NB4 (cell line): ENCODE data around the gene CLIP3.

Source experiments
- MYC ChIP-seq: IDR thresholded peaks from 2 replicates; pipeline ENCODE4 v1.6.1; 2011; ENCODE audit warnings: low read depth, low read length
- TF ChIP-seq, protein P1 (sequence below): IDR thresholded peaks from 2 replicates; pipeline ENCODE4 v1.6.1; 2011; ENCODE audit warnings: low read depth, low read length

DNA sequence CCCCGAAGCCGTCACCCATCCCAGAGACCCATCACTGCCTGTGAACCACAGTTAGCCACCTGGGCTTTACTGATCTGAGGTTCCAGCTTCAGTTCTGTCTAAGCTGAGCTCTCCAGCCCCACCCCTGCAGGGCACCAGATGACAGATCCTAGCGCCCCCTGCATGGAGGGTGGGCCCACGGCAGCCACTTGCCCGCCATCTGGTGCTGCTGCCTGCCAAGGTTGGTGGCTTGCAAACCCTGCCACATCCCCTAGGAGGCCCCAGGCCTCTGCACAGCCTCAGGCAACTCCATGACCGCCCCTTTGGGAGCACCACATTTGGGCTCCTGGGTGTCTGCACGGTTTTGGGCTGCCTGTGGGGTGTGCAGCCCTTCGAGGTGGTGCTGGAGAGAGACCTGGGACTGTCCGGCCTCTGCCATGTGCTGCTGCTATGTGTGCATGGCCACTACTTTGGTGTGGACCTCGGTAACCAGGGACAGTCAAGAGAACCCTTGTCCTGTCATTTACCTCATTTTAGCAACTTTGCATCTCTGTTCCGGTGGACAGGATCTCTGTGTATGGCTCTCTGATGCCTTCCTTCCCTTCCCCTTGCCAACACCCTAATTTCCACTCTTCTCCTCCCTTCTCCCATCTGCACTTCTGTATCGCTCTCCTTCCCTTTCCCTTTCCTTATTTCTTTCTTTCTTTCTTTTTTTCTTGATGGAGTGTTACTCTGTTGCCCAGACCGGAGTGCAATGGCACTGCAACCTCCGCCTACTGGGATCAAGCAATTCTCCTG, 55.0 kb downstream of the CLIP3 start:
- TF ChIP-seq, protein P1, sequence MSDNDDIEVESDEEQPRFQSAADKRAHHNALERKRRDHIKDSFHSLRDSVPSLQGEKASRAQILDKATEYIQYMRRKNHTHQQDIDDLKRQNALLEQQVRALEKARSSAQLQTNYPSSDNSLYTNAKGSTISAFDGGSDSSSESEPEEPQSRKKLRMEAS, result no peak
- no peak for TF ChIP-seq MYC
